GM12891 (cell line): Measurements from ENCODE around the gene BRD4.

Experiments
- DNase-seq: peaks from one replicate; pipeline ENCODE4 v3.0.0; 2011; ENCODE audit warnings: low spot score; ENCODE audit not compliant: insufficient read length
- FAIRE-seq: peaks from 2 replicates; lab custom pipeline; 2011; peaks lifted over from hg19 to GRCh38; lab: Jason Lieb, UNC
- PAX5 ChIP-seq: IDR thresholded peaks from 2 replicates; pipeline ENCODE4 v1.6.1; 2011; ENCODE audit warnings: low read length, moderate library complexity, mild to moderate bottlenecking; ENCODE audit not compliant: insufficient read depth, severe bottlenecking
- POLR2A ChIP-seq: IDR thresholded peaks from 2 replicates; pipeline ENCODE4 v1.6.1; 2011; ENCODE audit warnings: low read depth, low read length, control low read depth
- POLR2AphosphoS5 ChIP-seq: IDR thresholded peaks from 2 replicates; pipeline ENCODE4 v1.6.1; 2011; ENCODE audit warnings: low read depth, low read length, control low read depth
- POU2F2 ChIP-seq: IDR thresholded peaks from 2 replicates; pipeline ENCODE4 v1.6.1; 2011; ENCODE audit warnings: low read depth, mild to moderate bottlenecking, control low read depth, low read length, moderate library complexity
- SPI1 ChIP-seq: IDR thresholded peaks from 2 replicates; pipeline ENCODE4 v1.6.1; 2011; ENCODE audit warnings: low read depth, low read length, control low read depth
- TAF1 ChIP-seq: IDR thresholded peaks from 2 replicates; pipeline ENCODE4 v1.6.1; 2011; ENCODE audit warnings: low read depth, low read length, control low read depth

Gene BRD4

DNA sequence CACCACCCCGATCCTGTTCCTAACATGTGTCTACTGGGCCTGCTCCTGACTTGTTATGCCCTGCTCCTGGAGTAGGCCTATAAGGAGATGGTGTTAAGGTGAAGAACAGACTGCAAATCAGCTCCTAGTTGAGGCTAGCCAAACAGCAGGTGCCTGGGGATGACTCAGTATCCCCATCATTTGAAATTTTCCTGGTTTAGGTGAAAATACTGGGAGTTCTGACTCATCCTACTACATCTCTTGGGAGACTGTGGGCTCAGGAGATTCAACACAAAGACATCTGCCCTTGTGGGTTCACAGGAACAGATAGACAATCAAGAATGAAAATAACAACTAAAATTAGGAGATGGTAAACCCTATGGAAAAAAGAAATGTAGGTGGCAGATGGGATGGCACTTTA, 41.2 kb downstream of the BRD4 start:
- TF ChIP-seq TAF1 = no peak
- TF ChIP-seq POLR2A = no peak
- TF ChIP-seq POLR2AphosphoS5 = no peak
- no peak for TF ChIP-seq POU2F2
- TF ChIP-seq SPI1 = no peak
- DNase-seq (no peak), FAIRE-seq (no peak)

DNA sequence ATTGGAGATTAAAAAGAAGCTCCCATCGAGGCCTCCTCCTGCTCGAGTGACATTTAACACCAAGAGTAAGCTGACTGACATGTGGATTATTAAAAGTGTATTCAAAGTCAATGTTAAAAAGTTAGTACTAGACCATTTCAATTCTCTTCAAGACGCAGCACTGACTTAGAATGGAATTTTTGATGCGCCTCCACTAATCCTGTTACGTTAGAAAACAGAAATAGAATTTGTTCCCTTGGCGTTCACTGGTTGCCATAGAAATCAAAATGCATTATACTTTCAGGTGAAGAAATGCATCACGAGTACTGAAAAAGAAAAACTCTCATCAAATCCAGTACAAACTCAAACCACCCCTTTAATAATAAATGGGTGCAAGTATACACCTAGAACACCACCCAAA, 42.2 kb downstream of the BRD4 start:
- FAIRE-seq (no peak), DNase-seq (no peak)
- TF ChIP-seq PAX5 = no peak
- no peak for TF ChIP-seq SPI1
- no peak for TF ChIP-seq POLR2AphosphoS5
- TF ChIP-seq POLR2A = no peak
- no peak for TF ChIP-seq POU2F2
- no peak for TF ChIP-seq TAF1

DNA sequence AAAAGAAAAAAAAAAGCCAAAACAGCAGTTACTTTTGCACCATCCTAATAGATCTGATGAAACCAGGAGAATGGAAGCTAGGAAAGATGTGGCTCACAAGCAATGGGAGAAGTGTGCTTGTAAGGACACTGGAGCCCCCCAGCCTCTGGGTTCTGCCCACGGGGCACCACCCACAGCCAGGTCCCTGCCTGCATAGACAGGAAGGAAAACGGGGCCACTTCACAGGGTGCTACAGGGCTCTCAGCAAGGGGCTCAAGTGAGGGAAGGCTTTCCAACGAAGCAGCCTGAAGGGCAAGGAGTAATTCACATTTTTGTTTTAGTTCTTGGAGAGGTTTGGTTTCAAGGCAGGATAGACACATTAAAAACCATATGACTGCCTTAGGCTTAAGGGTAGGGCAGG, 42.7 kb downstream of the BRD4 start:
- FAIRE-seq (no peak), DNase-seq (no peak)
- no peak for TF ChIP-seq TAF1
- TF ChIP-seq PAX5 = no peak
- TF ChIP-seq POU2F2 = no peak
- no peak for TF ChIP-seq POLR2A
- no peak for TF ChIP-seq SPI1
- no peak for TF ChIP-seq POLR2AphosphoS5

DNA sequence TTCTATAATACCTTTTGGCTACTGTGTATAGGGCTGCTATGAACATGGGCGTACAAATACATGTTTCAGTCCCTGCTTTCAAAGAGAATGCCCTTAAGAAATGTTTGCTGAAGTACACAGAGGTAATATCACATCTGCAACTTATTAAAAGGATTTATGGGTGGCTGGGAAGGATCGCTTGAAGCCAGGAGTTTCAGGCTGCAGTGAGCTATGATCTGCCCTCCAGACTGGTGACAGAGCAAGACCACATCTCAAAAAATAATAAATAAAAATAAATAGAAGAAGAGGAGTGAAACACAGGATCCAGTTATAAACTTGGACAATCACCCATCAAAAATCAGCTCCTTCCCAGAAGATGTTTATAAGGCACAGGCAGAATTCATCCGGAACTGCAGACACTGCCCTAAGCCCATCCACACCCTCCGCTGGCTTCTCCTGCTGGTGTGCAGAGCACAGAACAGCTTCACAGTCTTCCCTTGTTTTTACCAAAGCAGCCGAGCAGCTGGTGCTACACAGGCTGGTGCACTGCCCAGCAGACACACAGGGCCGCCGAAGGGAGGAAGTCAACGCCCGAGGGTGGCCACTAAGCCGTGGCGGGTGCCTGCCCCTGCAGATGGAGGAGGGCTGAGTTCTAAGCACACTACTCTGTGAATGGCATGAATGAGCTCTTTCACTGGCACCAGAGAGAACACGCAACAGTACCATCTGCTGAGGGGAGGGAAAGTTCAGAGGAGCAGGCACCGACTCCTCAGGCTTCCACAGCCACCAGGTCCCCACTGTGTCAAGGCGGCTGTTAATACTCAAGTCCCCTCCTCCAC, 44.0 kb downstream of the BRD4 start:
- TF ChIP-seq TAF1 = no peak
- no peak for TF ChIP-seq POLR2A
- TF ChIP-seq POU2F2 = no peak
- TF ChIP-seq SPI1 = peak; percentile 62
- no peak for TF ChIP-seq POLR2AphosphoS5
- no peak for TF ChIP-seq PAX5
- FAIRE-seq (peak; percentile 43), DNase-seq (no peak)

DNA sequence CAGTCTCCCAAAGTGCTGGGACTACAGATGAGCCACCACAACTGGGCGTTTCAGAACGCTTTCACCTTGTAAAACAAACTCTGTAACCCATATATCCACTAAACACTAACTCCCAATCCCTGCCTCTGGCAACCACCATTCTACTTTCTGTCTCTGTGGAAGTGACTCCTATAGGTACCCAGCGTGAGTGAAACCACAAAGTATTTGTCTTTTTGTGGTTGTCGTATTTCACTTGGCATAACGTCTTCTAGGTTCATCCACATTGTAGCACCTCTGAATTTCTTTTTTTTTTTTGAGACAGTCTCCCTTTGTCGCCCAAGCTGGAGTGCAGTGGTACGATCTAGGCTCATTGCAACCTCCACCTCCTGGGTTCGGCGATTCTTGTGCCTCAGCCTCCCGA, 44.8 kb downstream of the BRD4 start:
- no peak for DNase-seq
- no peak for FAIRE-seq
- no peak for TF ChIP-seq PAX5

DNA sequence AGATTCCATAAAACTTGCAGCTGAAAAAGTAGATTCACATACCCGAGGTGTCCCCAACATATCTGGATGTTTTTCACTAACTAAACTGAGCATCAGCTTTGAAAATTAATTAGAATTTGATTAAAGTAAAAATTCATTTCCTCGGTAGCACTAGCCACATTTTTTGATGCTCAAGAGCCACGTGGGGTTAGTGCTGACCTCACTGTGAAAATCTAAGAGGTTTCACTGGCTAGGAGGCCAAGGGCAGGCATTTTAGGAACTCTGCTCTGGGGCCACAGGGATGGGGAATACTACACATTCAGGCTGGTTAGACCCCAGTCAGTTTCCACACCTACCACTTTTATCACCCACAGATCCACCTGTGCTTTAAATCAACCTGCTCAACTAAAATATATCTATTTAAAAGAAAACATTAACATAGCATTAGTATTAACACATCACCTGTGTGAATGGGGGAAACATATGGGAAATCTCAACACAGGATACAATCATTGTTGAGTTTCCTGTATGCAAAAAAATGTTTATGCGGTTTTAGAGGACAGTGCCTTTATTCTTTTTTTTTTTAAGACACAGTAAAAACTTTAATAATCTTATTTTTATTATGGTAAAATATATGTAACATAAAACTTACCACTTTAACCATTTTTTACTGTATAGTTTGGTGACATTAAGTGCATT, 45.5 kb downstream of the BRD4 start:
- no peak for TF ChIP-seq POLR2AphosphoS5
- TF ChIP-seq SPI1 = no peak
- no peak for TF ChIP-seq POLR2A
- DNase-seq (no peak), FAIRE-seq (no peak)

DNA sequence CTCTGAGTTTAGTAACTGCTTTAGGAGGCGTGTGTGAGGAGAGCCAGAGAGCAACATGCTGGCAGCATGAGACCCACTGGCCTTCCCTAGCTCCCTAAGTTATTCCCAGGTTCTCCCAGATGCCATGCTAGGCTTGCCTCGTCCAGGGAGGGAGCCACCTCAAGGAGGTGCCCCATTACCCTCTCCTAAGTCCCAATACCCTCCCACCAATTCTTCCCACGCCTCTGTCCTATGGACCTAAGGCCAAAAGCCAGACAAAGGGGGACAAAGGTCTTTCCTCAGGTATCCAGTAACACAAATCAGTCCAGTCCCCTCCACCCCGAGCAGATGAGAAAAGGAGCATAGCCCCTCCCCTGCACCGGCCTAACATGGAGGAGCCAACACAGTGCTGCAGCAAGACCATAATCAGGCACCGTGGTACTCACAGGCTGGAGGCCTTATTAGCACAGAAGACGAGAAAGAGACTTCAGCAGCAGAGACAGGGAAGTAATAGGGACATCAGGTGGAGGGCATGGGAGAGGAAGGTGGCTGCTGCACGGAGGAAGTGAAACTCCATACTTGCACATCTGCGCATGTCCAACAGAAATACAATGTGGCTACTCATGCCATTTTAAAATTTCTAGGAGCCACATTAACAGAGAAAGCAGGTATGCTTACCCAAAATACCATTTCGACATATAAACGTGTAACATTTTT, 46.3 kb downstream of the BRD4 start:
- FAIRE-seq (peak; percentile 94), DNase-seq (peak; percentile 46)
- TF ChIP-seq POLR2AphosphoS5 (peak; percentile 30; the same call in 1 of the 2 replicates), POU2F2 (no peak), TAF1 (peak; percentile 49; the same call in 1 of the 2 replicates), SPI1 (peak; percentile 99)

DNA sequence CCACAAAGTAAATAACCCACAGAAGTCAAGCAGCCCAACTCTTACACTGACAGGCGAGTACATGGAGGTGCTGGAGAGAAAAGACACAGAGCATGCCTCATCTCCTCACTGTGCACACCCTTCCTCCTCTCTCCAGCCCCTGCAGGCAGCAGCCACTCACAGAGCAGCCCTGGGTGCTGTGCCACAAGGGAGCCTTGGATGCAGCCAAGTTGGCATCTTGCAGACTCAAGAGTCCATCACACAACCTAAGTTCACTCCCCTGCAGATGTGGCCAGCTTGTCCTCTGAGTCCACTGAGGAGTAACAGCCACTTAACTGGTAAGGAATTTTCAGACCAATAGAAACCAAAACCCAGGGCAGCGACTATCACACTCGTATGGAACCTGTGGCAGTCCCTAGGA, 47.4 kb downstream of the BRD4 start:
- FAIRE-seq (no peak), DNase-seq (no peak)
- TF ChIP-seq POLR2AphosphoS5 (no peak), PAX5 (no peak), TAF1 (no peak), POU2F2 (no peak), SPI1 (no peak), POLR2A (no peak)

DNA sequence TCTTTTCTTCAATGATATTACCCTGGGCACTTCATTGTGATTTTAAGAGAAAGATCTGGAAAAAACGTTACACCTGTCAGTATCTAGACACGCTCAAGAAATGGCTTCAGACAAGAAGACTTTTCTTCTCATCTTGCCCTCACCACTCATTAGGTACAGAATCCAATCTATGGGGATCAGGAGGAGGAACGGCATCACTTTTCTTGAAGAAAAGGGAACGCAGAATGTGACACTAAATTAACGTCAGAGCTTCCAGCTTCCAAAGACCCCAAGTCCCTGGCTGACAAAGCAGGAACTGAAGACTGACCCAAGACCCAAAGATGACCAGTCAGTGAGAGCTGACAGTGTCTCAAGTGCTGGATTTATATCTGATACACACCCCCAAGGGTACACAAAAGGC, 48.2 kb downstream of the BRD4 start:
- FAIRE-seq (no peak), DNase-seq (no peak)
- TF ChIP-seq SPI1 (no peak), PAX5 (no peak), TAF1 (no peak), POLR2A (no peak), POU2F2 (no peak)

DNA sequence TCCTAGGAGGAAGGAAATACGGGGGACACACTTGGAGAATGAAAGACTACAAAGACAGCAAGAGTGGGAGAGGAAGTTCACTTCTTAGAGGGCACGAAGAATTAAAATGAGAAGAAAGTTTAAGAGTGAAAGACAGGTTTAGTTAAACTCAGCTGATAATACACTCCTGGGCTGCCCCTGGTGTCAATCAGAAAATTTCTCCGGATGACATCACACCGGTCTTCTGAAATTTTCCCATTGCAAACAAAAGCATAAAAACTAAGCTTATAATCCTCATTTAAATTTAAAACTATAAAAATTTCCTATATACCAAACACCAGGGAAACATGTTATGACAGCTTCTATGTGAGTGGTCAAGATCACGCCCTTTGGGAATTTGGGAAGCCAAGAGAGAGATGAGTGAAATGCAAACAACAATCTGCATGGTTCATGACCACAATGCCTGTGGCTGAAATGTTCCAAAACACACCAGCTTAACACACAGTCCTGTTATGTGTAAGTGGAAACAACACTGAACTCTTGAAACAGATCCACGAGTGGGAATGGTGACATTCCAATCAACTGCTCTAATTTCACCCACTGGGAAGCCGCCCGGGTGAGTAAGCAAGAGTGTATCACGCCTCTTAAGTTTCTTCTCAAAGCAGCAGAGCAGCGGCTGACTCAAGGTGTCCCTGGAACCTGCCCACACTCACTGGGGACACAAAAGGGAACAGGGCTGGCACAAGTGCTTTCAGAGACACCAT, 49.0 kb downstream of the BRD4 start:
- TF ChIP-seq POLR2A = no peak
- TF ChIP-seq POU2F2 = no peak
- no peak for TF ChIP-seq TAF1
- no peak for TF ChIP-seq PAX5
- TF ChIP-seq SPI1 = no peak
- no peak for TF ChIP-seq POLR2AphosphoS5
- DNase-seq = no peak
- FAIRE-seq = no peak
